GM19043 (cell line): ENCODE measurements around the gene ELFN1.
"Not testable (repeated sequence)": the region's sequence is repeated elsewhere in the genome, so short reads cannot be mapped to it uniquely, and the experiment has no call there.

Experiments used
- ATAC-seq: cut with Tn5 transposase; IDR thresholded peaks from one replicate; pipeline ENCODE4 v1.9.1; 2021; ENCODE audit warnings: low read depth; ENCODE audit not compliant: unreplicated experiment

The ELFN1 gene

GRCh38 chr7:1706381-1706720 lies 36.3 kb downstream of the ELFN1 start:
- no peak for ATAC-seq

DNA sequence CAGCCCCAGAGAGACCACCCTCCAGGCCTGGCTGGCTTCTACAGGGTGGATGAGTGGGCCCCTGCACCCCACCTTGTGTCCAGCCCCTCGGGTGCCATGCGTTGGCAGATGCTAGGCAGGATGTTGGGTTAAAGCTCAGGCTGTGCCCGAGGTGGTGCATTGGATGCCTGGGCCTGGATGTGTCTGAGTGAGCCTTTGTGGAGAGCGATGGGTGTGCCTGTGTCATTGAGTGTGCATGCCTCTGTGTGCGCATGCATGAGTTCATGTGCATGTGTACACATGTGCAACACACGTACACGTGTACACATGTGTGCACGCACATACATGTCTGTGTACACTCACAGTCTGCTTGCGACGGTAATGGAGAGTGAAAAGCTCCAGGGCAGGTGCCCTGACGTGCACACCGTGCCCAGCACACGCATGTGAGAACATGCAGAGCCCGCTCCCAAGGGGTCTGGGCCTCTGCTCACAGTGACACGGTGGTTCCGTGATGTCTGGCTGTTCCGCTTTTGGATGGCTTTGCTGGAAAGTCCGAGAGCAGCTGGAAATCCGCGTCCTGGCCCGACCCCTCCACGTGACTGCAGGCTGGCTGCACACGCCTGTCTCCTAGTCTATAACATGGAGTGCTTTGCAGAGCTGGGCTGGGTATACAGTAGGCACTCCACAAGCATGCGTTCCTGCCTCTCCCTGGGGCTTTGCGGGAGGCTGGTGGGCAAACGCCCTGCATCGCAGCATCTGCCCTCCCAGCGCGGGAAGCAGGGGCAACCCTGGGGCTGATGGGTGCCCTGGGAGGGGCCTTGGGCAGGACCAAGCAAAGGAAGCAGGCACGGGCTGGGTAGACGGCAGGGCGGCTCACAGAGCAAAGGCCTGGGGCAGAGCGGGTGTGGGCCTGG lies 36.9 kb downstream of the ELFN1 start:
- no peak for ATAC-seq

DNA sequence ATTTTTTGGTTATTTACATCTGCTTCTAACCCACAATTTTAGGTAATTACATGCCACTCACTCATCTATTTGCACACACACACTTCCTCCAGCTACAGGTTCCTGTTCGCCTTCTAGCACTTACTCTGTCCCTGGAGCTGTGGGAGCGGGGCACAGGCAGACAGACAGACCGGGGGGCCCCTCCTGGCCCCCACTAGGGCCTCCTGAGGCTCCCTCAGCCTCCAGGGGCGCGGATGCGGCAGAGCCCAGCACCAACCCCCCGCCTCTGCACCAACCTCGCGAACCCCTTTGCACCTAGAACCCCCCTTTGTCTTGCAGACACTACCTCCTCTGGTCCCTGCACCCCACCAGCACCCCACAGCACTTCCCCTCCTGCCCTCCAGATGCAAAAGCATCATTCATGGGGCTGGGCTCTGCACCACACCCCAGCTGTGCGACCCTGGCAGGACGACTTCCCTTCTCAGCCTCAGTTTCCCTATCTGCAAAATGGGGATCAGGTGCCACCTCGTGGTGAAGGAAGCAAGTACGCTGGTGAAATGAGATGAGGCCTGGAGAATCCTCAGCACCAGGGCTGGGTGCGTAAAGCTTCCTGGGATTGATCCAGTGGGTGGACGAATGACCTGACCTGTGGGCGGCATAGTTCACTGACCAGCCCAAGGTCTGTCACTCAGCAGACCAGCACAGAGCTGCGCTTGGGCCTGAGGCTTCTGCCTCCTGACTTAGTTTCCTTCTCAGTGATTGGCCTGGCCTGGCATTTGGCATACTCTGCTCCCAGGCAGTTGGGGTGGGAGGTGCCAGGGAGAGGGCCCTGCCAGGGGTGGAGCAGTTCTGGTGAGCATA lies 37.9 kb downstream of the ELFN1 start:
- no peak for ATAC-seq

DNA sequence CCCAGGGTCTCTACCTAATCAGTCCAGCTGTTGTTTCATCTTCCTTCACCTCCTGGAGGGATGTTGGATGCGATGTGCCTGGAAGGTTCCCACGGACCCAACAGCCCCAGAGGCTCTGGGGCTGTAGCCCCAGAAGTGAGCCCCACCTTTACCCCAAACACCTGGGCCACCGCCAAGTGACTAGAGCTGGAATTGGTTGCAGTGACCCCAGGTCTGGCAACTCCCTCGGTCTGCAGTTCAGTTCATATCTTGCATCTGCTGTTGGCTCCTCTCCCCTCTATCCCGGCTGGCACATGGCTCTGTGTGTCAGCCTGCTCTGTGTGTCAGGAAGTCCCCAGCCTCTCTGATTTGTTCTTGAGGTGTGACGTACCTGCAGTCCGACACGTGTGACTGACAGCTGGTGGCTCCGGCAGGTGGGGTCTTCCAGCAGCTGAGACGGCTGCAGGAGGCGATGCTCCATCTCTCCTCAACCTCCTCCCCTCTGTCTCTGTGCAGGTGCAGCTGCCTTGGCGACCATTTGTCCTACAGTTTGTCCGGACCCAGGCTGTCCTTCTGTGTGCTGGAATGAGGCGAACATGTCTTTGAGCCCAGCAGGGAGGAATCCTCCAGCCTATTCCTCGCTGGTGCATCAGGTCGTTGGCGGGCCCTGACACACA lies 38.6 kb downstream of the ELFN1 start:
- ATAC-seq: no peak

DNA sequence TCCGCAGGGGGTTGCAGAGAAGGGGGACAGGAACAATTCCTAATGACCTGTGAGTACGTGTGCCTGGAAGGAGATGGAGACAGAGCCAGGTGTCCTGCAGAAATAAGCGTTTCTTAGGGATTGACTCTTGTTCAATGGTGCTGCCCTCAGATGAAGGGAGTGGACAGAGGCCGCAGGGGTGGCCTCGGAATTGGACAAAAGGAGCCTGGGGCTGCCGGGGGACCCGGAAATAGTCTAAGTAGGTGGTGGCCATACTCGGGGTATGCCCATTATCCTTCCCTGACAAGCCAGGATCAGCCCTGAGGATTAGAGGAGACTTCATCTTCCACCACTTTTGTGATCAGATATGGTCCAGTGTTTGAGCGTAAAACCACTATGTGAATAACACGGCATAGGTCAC lies 39.2 kb downstream of the ELFN1 start:
- no peak for ATAC-seq

- no peak for ATAC-seq
Observed at GRCh38 chr7:1709900-1710299, 39.8 kb downstream of the ELFN1 start.

- no peak for ATAC-seq
Observed at GRCh38 chr7:1710936-1711335, 40.9 kb downstream of the ELFN1 start.

- no peak for ATAC-seq
Observed at GRCh38 chr7:1712907-1713501, 42.9 kb downstream of the ELFN1 start.

- no peak for ATAC-seq
Observed at GRCh38 chr7:1713502-1714484, 43.7 kb downstream of the ELFN1 start.

DNA sequence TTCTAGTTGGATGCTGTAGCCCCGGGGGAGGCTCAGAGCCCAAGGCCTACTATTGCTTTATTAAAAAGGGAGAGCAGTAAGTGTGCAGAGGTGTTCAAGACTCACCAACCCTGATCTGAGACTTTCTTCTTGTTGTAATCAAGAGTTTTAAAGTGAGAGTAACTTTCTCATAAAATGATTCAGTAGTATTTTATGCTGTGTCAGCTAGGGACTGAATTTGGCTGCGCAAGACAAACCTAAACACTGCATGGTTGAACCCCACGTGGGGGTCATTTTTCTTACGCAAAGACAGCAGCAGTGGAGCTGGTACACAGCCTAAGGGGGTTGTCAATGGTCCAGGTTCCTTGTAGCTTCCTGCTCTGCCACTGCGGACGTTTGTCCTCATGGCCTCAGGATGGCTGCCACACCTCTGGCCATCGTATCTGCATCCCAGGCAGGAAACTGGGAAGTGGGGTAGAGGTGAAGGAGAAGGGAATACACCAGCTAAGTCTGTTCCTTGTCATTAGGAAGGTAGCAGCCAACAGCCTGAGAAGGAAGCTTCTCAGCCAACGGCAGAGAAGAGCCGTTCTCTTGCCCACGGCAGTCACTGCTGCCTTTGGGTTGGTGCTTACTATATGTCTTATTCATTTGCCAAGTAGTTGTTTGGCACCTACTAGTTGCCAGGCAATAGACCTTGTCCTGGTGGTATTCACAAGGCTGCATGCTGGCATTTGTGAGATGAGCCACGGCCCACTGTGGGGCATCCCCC lies 44.7 kb downstream of the ELFN1 start:
- no peak for ATAC-seq

DNA sequence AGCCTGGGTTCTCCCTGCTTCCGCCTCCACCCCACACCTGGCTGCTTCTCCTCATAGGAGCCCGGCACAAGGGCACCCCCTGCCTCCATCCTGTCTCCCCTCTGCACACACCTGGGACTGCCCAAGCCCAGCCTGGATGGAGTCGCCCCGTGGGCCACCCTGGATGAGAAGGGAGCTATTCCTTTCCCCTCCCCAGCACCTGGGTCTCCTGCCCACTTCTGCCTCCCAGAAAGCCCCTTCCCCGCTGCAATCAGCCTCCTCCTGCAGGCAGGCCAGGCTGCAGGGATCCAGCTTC lies 45.2 kb downstream of the ELFN1 start:
- ATAC-seq: no peak

GRCh38 chr7:1715671-1716074 lies 45.6 kb downstream of the ELFN1 start:
- no peak for ATAC-seq

DNA sequence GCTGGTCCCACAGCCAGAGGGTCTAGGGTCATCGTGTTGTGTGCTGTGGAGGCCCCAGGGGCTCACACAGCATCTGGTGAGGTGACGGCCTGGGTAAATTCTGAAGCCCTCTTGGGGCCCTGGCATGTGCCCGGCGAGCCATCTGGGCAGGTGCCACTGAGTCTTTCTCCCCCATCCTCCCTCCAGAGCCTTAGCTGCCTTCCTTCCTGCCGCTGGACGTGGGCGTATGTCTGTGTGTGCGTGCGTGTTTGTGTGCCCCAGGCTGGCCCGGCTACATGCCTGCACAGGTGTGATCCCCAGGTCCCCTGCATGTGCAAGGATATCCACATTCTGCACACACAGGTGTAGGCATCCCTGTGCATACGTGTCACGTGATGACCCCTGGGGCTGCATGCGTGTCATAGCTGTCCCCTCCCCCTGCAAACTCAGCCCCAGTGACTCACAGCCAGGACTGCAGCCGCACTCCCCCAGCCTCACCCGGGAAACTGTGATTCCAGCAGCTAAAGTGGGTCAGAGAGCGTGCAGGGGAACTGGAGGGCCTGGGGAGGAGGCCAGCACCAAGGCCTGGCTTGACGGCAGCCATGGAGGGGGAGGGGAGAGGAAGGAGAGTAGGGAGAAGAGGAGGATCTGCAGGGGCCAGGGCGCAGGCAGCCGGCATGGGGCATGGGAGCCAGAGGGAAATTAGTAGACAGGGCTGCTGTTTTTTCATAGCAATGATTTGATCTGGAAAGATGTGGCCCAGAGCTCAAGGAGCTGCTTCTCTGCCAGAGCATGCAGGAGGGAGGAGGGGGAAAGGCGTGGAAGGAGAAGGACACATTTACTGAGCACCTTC lies 46.4 kb downstream of the ELFN1 start:
- ATAC-seq: no peak

DNA sequence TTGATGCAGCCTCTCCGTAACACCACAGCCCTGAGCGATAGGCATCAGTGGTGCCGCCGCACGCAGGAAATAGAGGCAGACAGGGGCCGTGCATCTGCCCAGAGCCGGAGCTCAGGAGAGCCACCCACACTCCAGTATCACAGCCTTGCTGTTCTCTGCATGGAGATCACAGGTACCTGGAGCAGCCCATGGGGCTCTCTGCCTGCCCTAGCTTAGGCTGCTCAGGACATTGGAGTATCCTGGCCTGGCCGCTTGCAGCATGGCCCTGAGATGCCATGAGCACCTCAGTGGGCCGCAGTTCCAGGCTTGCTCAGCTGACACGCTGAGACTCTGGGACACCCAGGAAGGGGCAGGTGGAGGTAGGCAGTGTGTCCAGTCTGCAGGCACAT lies 47.0 kb downstream of the ELFN1 start:
- no peak for ATAC-seq

DNA sequence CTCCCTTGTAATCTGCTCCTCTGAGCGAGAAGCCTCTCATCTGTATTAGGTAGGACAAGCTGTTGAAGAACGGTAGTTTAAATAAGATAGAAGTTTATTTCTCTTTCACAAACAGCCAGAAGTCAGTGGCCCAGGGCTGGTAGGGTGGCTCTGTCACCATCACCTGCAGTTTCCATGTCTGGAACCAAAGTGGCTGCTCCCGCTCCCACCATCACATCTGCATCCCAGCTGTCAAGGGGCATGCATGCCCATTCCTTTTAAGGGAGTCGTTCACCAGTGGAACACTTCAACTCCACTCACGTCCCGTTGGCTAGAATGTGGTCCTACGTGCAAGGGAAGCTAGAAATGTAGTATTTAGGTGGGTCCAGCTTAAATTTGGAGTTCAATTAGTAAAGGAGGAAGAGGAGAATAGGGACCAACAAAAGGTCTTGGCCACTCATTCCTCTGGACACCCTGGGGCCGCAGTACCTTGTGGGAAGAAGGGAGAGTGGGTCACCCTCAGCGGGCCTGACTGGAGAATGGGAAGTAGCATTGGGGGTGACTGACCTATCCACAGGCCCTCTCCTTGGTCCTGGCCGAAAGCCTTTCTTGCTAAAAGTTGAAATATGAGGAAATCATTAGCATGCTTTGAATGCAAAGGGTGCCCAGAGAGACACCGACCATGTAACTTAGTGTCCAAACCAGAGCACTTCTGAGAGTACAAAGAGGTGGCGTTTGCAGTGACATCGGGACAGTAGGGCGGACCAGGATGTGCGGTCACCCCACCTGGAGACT lies 48.0 kb downstream of the ELFN1 start:
- ATAC-seq: no peak

- not testable (repeated sequence) for ATAC-seq
Observed at GRCh38 chr7:1718850-1719249, 48.8 kb downstream of the ELFN1 start.

DNA sequence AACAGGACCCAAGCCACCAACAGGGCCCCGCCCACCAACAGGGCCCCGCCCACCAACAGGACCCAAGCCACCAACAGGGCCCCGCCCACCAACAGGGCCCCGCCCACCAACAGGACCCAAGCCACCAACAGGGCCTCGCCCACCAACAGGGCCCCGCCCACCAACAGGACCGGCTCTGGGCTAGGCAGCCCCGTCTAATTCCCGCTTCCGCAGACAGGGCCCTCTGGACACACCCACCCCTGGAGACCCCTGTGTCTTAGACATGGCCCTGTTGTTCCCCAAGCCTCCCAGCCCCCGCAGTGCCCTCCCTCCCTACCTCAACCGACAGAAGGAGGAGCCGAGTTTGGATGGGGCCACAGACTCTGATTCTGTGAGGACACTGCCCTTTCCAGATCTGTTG lies 49.2 kb downstream of the ELFN1 start:
- ATAC-seq: not testable (repeated sequence)

DNA sequence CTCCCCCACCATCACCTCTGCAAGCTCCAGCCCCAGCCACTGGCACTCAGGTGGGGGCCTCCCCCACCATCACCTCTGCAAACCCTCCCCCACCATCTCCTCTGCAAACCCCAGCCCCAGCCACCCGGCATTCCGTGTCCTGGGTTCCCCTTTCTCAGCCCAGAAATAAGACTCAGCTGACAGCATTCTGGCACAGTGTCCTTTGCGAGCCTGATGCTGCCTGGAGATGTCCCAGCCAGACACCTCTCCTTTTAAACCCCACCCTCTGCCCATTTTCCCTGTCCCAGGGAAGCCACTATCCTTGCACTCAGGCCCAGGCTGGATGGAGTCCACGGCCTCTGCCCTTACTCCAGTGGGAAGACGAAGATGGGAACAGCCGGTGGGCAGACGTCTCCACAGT lies 49.8 kb downstream of the ELFN1 start:
- no peak for ATAC-seq
